Breast epithelium (tissue), 4 donors: ENCODE results near the gene MLF2. TPM values are rescaled to one million over a fixed set of nuclear protein-coding genes. Genes with fewer than 3 reads are reported as not detected.
A peak's percentile ranks its signal among the peaks of the same experiment; 100 is the strongest.

ENCODE experiments used
- DNase-seq, 2 donors: peaks; one replicate each; pipeline ENCODE4 v3.0.0-alpha.2; 2019; ENCODE audit warnings: low spot score in 2 of 2
- H3K27ac ChIP-seq, 2 donors: fragments of 200-600 bp; sonication (generic) in 1 of 2; one replicate each; pipeline ENCODE4 v1.5.1; 2016 to 2019; ENCODE audit warnings: mild to moderate bottlenecking in 1 of 2
- H3K27me3 ChIP-seq, 2 donors: fragments of 200-600 bp; sonication (generic) in 1 of 2; one replicate each; pipeline versions ENCODE4 v1.5.1 to v1.6.0; 2017 to 2019; ENCODE audit warnings: control low read depth in 1 of 2, mild to moderate bottlenecking in 1 of 2
- H3K36me3 ChIP-seq: fragments of 200-600 bp; one replicate; pipeline ENCODE4 v1.5.1; 2019
- H3K4me1 ChIP-seq, 2 donors: fragments of 200-600 bp; sonication (generic); one replicate each; pipeline ENCODE4 v1.5.1; 2016 to 2019; ENCODE audit warnings: control low read depth in 1 of 2
- H3K4me3 ChIP-seq, 3 donors: fragments of 200-600 bp; sonication (generic); 1 replicate in 2 of 3; 2 replicates in 1 of 3; pipeline ENCODE4 v1.5.1; 2016 to 2019; ENCODE audit warnings: mild to moderate bottlenecking in 3 of 3, moderate library complexity in 2 of 3
- H3K9me3 ChIP-seq, 2 donors: fragments of 200-600 bp; sonication (generic) in 1 of 2; one replicate each; pipeline ENCODE4 v1.5.1; 2016 to 2019; ENCODE audit warnings: control low read depth in 1 of 2
- CTCF ChIP-seq, 3 donors: fragments of 450-650 bp; IDR thresholded peaks; one replicate each; pipeline ENCODE4 v1.5.1; 2016 to 2017; ENCODE audit warnings: antibody characterized with exemption in 3 of 3, mild to moderate bottlenecking in 3 of 3, moderate library complexity in 3 of 3
- POLR2A ChIP-seq: fragments of 450-650 bp; IDR thresholded peaks from one replicate; pipeline ENCODE4 v1.6.1; 2016; ENCODE audit warnings: antibody characterized with exemption, mild to moderate bottlenecking, moderate library complexity
- POLR2AphosphoS5 ChIP-seq, 3 donors: sonication (generic); formaldehyde crosslinking; IDR thresholded peaks; one replicate each; pipeline ENCODE4 v1.6.1; 2017; ENCODE audit warnings: antibody characterized with exemption in 3 of 3
- intact Hi-C: fragments of 100-400 bp; cut with DNase I; formaldehyde crosslinking; loops from one replicate; pipeline ENCODE4 v1.15.1; 2023; ENCODE audit warnings: low total_unique reads
- total RNA-seq, 3 donors: library from RNA; depleted of rRNA; stranded (reverse); fragments of >200 nt; gene quantifications; one replicate each; pipeline ENCODE4 v1.1.0, GENCODE V29; 2016

MLF2 gene
- total RNA-seq, 3 donors from 2014 or later = 130 to 168 (median 159) TPM

- TF ChIP-seq CTCF (IDR thresholded peaks at IDR 0.05) (no peak), POLR2A (no peak), POLR2AphosphoS5 (IDR thresholded peaks at IDR 0.05) (no peak)
- no peaks in the 10 kb centered on the region for H3K9me3 ChIP-seq
- peak overlapping the region; percentile 9 to 60 for H3K27ac ChIP-seq
- H3K4me3 ChIP-seq = no peak overlapping the region
- H3K27me3 ChIP-seq = no peaks in the 10 kb centered on the region
- H3K36me3 ChIP-seq = no peaks in the 10 kb centered on the region
- H3K4me1 ChIP-seq = peaks cover 7 to 23% of the 10 kb centered on the region in 2 donors
- no peak for DNase-seq
- intact Hi-C loops = no loop called here
Measured at GRCh38 chr12:6770600-6770999, 17.7 kb upstream of the MLF2 start.

- Histone ChIP-seq H3K4me3 (no peak overlapping the region), H3K4me1 (peaks cover 11 to 23% of the 10 kb centered on the region in 2 donors), H3K27me3 (no peaks in the 10 kb centered on the region), H3K9me3 (no peaks in the 10 kb centered on the region), H3K27ac (peak overlapping the region; percentile 9 to 60), H3K36me3 (no peaks in the 10 kb centered on the region)
- TF ChIP-seq POLR2AphosphoS5 (IDR thresholded peaks at IDR 0.05) = no peak
- TF ChIP-seq CTCF (IDR thresholded peaks at IDR 0.05) = no peak
- no peak for TF ChIP-seq POLR2A
- DNase-seq = no peak
- intact Hi-C loops = no loop called here
Measured at GRCh38 chr12:6770094-6770493, 17.2 kb upstream of the MLF2 start.

GRCh38 chr12:6769666-6770065 lies 16.7 kb upstream of the MLF2 start:
- Histone ChIP-seq H3K27ac (peak overlapping the region; percentile 95 to 100), H3K4me3 (no peak overlapping the region), H3K36me3 (no peaks in the 10 kb centered on the region), H3K4me1 (peaks cover 11 to 23% of the 10 kb centered on the region in 2 donors), H3K27me3 (no peaks in the 10 kb centered on the region), H3K9me3 (no peaks in the 10 kb centered on the region)
- intact Hi-C loops = no loop called here
- DNase-seq = no peak
- TF ChIP-seq POLR2A = no peak
- TF ChIP-seq POLR2AphosphoS5 (IDR thresholded peaks at IDR 0.05) = no peak
- no peak for TF ChIP-seq CTCF (IDR thresholded peaks at IDR 0.05)

- Histone ChIP-seq H3K27ac (peak overlapping the region; percentile 95 to 100), H3K4me1 (peaks cover 11 to 23% of the 10 kb centered on the region in 2 donors)
- TF ChIP-seq POLR2AphosphoS5 (IDR thresholded peaks at IDR 0.05) (no peak), CTCF (IDR thresholded peaks at IDR 0.05) (no peak), POLR2A (no peak)
Measured at GRCh38 chr12:6768990-6769389, 16.0 kb upstream of the MLF2 start.

GRCh38 chr12:6768437-6768914 lies 15.5 kb upstream of the MLF2 start:
- TF ChIP-seq POLR2A = no peak
- no peak for TF ChIP-seq CTCF (IDR thresholded peaks at IDR 0.05)
- TF ChIP-seq POLR2AphosphoS5 (IDR thresholded peaks at IDR 0.05) = no peak
- peaks cover 11 to 23% of the 10 kb centered on the region in 2 donors for H3K4me1 ChIP-seq
- H3K27me3 ChIP-seq = no peaks in the 10 kb centered on the region
- intact Hi-C loops = no loop called here
- H3K27ac ChIP-seq = peak overlapping the region; percentile 95 to 100
- no peak for DNase-seq
- peak overlapping the region; percentile 75 to 99 (median 77) for H3K4me3 ChIP-seq
- no peaks in the 10 kb centered on the region for H3K9me3 ChIP-seq
- no peaks in the 10 kb centered on the region for H3K36me3 ChIP-seq

More at GRCh38 chr12:6768990-6769389, 16.0 kb upstream of the MLF2 start:
- Histone ChIP-seq H3K9me3 (no peaks in the 10 kb centered on the region), H3K4me3 (peak overlapping the region in 2 of 3 donors; percentile 75 to 99), H3K36me3 (no peaks in the 10 kb centered on the region), H3K27me3 (no peaks in the 10 kb centered on the region)
- DNase-seq = peak in 1 of 2 donors; percentile 29
- intact Hi-C loops = no loop called here
